Measurements from ENCODE around the gene PDE9A.

PDE9A gene

GRCh38 chr21:42819861-42820615, 166.6 kb downstream of the PDE9A start:
- no peak for FAIRE-seq
- DNase-seq (ENCODE audit: low spot score), result no peak

GRCh38 chr21:42820616-42821465, 167.4 kb downstream of the PDE9A start:
- no peak for FAIRE-seq
- no peak for DNase-seq (ENCODE audit: low spot score)

Measured in RCC 7860 (cell line).